ELR (cell line): ENCODE results near the gene AP5Z1.

Source experiments
- DNase-seq: peaks from one replicate; pipeline ENCODE4 v3.0.0-alpha.2; 2015; ENCODE audit warnings: low read depth

AP5Z1 gene

DNA sequence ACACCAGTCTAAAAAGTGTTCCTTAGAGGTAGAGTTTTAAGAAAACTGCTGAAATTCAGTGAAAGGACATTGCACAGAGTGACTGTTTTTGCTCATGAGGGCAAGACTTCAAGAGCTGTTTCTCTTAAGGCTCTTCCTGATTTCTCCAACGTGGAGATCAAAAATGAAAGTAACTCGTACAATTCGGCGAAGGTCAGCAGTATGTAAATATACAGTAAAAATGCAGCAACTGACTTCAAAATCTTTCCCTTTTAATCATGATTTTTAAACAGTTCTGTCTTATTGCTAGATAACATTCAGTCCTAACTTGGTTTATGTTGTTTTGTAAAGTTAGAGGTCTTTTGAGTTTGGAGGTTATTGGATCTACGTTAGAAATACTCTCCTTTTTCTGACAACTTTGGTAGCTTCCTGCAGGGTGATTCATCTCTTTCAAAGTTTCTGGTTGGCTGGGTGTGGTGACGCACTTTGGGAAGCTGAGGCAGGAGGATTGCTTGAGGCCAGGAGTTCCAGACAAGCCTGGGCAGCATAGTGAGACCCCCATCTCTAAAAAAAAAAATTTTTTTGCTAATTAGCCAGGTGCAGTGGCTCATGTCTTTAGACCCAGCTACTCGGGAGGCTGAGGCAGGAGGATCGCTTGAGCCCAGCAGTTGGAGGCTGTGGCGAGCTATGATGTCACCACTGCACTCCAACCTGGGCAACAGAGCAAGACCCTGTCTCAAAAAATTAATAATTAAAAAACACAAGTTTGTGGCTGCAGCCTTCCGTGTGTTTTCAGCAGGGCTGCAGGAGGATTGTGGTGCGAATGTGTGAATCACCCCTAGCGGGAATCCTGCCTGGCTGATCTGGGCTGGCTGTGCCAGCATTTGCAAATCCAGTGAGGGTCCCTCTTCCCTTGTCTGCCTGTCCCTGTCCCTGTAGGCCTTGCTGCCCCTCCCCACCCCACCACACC is 29.2 kb upstream of the AP5Z1 start:
- peak; percentile 80 for DNase-seq

DNA sequence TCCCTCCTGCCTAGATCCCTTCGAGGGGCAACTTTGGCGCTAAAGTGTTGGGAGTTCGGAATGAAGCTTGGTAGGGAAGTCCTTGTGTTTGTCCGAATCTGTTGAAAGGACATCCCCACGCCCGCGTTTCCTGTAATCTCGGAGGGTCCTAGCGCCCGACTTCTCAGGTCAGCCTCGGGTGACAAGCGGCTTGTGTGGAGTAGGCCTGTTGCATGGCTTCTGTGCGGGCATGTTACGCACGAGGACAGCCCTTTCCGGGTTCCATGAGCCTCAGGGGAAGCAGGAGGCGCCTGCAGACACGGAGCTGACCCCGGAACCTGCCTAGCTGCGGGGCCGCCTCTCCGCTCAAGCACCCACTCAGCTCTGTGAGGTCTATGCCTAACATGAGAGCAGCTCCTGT is 28.4 kb upstream of the AP5Z1 start:
- no peak for DNase-seq

- no peak for DNase-seq
These were observed 27.7 kb upstream of the AP5Z1 start for GRCh38 chr7:4747746-4748145.

- no peak for DNase-seq
These were observed 27.2 kb upstream of the AP5Z1 start for GRCh38 chr7:4748231-4748681.

- no peak for DNase-seq
These were observed 26.1 kb upstream of the AP5Z1 start for GRCh38 chr7:4749363-4749762.

GRCh38 chr7:4749798-4750197 is 25.6 kb upstream of the AP5Z1 start:
- DNase-seq: no peak

DNA sequence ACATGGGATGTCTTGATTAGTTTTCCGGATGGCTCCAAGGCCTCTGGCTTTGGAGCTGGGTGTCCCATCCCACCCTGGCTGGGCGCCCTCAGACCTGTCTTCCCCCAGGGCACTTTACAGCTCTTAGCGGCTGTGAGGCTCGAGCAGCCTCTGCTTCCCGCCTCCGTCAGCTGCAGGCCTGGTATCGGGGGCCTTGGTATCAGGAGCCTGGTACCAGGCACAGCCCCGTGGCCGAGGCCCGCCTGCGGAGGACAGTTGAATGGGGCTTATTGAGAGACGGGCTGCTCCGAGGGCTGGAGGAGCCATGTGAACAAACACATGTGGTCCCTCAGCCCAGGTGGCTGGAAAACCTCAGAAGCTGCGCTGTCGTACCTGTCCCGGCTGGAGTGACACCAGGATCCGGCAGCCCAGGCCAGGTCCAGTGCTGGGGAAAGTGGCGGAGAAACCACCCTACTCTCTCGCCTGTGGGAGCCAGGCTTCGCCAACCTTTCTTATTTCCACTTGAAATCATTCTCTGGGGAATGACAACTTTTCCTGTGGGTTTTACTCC is 23.9 kb upstream of the AP5Z1 start:
- DNase-seq: no peak

- peak; percentile 72 for DNase-seq
These were observed 21.6 kb upstream of the AP5Z1 start for GRCh38 chr7:4753598-4754432.

GRCh38 chr7:4754433-4755010 is 20.9 kb upstream of the AP5Z1 start:
- no peak for DNase-seq

DNA sequence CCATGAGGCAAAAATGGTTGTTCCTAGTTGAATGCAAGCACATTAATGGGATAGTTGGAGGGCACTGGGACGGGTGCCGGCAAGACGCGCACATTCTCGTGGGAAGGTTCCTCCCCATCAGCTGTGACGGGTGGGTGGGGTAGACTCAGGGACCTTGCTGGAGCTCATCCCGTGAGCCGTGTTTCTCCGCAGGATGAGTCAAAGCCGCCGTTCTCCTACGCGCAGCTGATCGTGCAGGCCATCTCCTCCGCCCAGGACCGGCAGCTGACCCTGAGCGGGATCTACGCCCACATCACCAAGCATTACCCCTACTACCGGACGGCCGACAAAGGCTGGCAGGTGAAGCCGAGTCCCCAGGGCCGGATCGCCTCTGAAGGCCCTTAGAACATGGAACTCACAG is 20.4 kb upstream of the AP5Z1 start:
- DNase-seq: no peak

- DNase-seq: no peak
These were observed 17.3 kb upstream of the AP5Z1 start for GRCh38 chr7:4758111-4758510.

GRCh38 chr7:4758791-4759190 is 16.6 kb upstream of the AP5Z1 start:
- no peak for DNase-seq

- DNase-seq: no peak
These were observed 16.2 kb upstream of the AP5Z1 start for GRCh38 chr7:4759211-4759610.

- DNase-seq: no peak
These were observed 14.5 kb upstream of the AP5Z1 start for GRCh38 chr7:4760952-4761351.

DNA sequence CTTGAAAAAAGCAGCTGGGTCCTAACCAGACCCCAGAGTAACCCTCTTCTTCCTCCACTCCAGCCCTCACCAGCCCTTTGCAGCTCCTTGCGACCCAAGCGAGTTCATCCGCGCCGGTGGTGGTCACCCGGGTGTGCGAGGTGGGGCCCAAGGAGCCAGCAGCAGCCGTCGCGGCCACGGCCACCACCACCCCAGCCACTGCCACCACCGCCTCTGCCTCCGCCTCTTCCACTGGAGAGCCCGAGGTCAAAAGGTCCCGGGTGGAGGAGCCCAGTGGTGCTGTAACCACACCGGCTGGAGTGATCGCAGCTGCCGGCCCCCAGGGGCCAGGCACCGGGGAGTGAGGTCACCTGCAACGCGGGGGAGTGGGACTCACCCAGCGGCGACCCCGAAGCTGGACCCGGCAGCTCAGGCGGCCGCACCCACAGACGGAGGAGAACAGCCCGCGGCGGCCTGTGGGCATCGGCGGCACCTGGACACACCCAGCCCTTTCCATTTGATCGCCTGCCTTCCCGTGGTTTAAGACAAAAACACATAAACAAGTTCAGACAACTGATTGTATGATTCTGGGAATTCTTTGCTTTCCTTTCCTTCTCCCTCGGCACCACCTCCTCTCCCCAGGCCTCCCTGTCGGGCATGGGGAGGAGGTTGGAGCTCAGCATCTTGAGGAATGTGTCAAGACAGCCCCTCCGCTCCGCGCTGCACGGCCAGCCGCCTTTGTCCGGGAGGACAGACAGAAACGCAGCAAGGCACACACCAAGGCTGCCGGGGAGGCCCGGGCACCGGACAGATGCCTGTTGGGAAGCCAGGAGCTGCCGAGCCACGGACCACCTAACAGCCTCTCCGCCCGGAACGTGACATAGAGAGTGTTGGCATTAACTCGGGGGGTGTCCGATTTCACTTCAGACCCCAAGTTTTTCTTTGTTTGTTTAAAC is 13.0 kb upstream of the AP5Z1 start:
- DNase-seq: no peak

DNA sequence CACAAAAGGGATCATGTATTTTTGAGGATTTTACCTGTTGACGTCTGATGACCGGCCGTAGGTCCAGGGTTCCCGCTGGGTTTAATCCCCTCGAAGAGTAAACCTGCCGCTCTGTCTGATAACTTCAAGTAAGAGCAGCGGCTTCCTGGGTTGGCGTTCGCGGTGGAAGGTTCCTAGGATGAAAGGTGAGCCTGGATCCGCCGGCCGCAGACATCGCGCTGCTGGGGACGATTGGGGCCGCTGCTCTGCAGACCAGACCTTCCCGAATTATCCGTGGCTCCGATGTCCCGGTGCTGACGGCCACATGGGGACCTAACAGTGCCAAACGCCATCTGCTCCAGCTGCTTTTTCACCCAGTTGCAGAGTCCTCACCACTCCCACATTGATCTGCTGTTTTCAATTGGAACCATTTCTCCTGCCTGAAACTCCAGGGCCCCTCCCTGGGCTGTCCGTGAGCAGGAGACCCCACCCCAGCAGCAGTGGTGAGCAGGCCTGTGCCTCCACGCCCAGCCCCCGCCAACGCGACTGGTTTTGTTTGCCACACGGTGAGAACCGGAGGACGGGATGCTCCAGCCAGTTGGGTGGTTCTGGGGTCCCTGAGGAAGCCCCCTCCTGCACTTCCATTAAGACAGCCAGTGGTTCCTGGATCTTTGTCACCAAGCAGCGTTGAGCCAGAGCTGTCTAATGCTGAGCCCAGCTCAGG is 12.2 kb upstream of the AP5Z1 start:
- no peak for DNase-seq

DNA sequence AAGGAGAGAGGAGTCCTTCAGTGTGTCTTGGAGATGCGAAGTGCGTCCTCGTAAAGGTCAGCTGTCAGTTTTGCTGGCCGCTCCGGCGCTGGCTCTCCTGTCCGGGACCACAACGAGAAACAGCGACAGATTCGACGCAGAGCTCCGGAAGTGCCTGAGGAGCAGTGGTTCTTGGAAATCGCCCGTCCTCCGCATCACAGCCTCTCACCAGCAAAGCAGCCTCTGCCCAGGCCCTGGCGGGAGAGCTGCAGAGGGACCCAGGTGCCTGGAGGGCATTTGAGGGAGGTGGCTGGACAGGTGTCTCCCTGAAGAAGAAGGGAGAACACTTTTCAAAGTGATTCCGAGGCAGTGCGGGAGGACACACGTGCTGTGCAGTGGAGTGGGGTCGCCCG is 11.6 kb upstream of the AP5Z1 start:
- no peak for DNase-seq

DNA sequence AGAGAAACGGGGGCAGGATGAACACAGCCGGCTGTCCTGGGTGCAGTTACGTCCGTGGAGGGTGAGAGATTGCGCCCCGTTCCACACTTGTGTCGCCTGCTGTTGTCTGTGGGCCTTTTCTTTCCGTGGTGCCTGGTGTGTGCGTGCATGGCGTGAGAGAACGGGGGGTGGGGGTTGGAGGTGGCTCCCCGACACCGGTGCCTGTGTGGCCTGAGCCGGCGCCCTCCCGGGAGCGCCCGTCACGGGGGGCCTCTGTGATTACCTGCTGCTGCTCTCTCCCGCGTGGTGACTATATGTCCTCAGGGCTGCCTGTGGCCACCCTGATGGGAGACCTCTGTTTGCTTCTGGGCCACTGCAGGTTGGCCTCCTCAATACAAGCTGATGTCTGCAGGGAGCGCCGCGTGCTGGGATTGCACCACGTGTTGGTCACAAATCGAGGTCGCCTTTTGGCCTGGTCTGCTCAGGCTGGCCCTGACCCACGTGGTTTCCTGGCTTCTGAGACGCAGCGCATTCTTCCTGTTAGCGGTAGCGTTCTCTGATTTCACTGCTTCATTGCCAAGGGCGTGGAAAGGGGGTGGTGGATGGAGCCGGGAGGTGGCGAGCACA is 10.9 kb upstream of the AP5Z1 start:
- no peak for DNase-seq

DNA sequence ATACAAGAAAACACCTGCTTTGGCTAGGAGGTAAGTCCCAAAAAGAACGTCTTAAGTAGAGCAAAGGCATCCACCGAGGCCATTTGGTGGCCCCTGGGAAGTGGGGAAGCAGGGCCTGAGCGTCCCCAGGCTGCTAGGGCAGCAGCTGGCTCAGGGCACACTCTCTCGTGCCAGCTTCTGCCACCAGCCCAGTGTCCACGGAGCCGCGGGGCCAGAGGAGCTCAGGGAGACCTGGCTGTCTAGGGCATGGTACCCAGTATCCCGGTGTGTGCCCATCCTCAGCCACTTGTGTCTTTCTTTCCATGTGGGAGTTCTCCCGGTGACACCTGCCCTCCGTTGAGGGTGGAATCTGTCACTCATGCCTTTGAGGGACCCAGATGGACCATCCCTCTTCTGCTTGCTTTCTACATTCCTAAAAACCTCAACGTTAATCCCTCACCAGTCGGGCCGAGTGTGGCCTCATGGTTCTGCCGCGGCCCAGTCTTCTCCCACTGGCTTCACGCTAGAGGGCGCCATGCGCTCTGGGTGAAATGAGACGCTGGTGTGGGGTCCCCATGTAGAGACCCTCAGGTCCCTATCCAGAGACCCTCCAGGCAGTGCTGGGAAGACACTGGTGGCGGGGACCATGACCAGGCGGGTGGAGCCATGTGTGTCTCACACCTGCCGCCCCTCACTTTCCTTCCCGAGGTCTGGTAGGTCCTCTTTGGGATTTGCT is 9.5 kb upstream of the AP5Z1 start:
- DNase-seq: no peak
